Stimulated activated naive CD4-positive, alpha-beta T cell treated with Interleukin-2 at 50 U/mL for 16 hours (primary cell): ENCODE data around the gene DYRK1B.
A peak's percentile ranks its signal among the peaks of the same experiment; 100 is the strongest.

ENCODE experiments used
- DNase-seq: peaks from one replicate; lab custom pipeline; 2025; lab: John Stamatoyannopoulos, UW

The DYRK1B gene

GRCh38 chr19:39858541-39858940 lies 24.6 kb upstream of the DYRK1B start:
- DNase-seq = no peak

DNA sequence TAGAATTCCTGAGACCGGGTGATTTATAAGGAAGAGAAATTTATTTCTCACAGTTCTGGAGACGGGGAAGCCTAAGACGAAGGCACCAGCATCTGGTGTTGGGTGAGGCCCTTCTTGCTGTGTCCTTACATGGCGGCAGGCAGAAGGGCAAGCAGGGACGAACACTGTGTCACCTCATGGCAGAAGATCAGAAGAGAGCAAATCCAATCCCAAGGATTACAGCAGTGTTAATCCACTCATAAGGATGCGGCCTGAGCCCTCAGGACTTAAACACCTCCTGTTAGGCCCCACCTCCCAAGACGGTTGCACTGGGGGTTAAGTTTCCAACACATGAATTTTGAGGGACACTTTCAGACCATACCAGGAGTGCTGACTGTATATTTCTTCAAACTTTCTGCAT lies 18.9 kb upstream of the DYRK1B start:
- DNase-seq = no peak

GRCh38 chr19:39850892-39851291 lies 16.9 kb upstream of the DYRK1B start:
- no peak for DNase-seq

- no peak for DNase-seq
Observed at GRCh38 chr19:39848392-39848791, 14.4 kb upstream of the DYRK1B start.

DNA sequence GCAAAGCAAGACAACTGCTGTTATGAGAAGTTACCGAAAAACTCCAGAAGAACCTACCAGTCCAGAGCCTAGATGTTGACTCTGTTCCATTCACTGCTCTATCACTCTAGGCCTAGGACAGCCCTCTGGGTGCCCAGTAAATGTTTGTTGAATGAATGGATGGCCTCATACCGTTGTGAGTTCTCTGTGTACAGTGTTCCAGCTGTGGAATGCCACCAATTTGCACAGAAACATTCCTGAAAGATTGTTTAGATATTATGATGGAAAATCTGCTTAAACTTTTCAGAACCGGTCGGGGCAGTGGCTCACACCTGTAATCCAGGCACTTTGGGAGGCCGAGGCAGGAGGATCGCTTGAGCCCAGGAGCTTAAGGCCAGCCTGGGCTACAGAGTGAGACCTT lies 13.6 kb upstream of the DYRK1B start:
- no peak for DNase-seq

GRCh38 chr19:39846678-39847486 lies 12.9 kb upstream of the DYRK1B start:
- DNase-seq = no peak

DNA sequence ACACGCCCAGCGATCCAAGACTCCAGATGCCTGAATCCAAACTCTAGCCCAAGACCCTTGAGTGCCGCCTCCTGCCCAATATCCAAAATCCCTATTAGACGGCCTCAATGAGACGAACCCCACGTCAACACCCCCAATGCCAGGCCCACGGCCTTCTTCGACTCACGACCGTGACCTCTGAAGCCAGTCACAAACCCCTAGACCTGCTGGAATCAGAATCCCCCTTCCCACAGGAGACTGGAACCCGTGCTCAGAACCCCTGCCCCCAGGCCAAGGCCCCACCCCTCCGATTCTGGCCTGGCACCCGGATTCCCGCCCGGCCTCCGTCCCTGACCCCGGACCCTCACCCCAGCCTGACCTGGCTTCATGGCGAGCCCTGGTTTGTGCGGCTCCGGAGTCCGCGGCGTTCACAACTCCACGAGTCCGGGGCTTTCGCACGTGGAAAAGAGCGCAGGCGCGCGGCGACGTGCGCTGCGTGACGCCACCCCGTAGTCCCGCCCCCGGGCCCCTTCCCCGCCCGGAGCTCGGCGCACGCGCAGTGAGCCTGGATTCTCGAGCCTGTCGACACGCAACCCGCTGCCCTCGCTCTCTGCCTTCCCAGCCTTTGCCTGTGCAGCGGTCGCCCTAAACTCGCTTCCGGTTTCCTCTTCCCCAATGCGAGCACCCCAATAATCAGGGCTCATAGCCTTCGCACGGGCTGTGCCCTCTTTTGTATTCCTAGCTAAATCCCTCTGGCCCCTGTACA lies 12.1 kb upstream of the DYRK1B start, which contains the start of gene FBL:
Gene FBL (minus strand): TSS at position 447 of the 745 bp plus-strand sequence. CDS start 79 bp downstream, at position 368.
- peak; percentile 96 for DNase-seq

DNA sequence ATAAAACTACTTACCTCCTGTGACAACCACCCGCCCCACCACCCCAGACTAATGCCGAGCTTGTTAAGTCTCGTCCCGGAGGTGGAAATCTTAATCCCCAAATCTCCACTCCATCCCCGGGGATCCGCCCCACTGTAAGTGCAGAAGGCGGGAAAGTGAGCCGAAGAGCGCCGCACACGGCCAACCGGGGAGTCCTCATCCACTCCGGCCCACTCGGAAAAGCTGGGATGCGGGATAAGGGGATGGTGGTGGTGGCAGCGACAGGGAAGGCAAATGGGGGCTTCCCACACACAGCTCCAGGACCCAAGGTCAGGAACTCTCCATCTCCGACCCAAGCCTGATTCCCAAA lies 11.6 kb upstream of the DYRK1B start:
- DNase-seq = no peak

DNA sequence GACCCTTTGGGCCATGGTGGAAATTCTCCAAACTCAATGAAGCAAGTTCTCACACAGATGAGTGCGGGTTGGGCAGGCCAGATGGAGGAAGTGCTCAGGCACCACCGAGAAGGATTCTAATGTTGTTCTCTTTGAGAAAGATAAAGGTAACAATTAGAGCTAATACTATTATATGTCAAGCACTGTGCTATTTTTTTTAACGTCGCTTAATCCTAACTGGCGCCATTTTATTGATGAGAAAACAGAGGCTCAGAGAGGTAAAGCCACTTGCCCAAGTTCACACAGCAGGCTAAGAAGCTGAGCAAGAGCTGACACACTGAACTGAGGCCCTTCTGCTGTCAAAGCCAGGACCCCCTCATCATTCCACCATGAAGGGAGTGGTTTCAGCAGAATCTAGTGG lies 11.2 kb upstream of the DYRK1B start:
- DNase-seq = no peak

- no peak for DNase-seq
Observed at GRCh38 chr19:39843919-39844793, 10.2 kb upstream of the DYRK1B start.

DNA sequence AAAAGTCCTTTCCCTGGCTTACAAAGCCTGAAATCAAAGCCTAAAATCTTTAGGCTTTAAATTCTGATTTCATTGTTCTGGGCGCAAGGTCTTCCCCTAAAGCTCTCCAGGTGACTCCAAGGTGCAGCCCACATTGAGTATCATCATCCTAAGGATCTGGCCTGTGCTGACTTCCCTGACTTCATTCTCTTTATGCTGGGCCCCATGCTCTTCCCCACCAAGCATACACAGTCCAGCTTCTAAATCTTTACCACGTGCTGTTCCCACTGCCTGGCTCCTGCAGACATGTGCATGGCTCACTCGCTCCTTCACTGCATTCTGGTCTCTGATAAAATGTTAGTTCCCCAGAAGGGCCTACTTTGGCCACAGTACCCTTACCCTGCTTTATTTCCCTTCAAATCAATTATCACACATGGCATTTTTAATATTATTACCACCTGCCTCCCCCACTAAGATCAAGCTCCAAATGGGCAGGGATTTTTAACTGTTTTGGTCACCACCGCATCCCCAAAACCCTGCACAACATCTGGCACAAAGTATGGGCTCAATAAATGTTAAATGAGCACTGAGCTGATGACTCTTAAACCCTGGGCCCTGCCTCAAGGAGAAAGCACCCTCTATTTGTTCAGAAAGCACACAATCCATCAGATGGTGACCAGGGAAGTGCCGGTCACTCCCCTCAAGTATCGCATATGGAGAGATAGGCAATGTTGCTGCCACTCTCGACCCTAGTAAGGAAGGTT lies 8.9 kb upstream of the DYRK1B start:
- no peak for DNase-seq

DNA sequence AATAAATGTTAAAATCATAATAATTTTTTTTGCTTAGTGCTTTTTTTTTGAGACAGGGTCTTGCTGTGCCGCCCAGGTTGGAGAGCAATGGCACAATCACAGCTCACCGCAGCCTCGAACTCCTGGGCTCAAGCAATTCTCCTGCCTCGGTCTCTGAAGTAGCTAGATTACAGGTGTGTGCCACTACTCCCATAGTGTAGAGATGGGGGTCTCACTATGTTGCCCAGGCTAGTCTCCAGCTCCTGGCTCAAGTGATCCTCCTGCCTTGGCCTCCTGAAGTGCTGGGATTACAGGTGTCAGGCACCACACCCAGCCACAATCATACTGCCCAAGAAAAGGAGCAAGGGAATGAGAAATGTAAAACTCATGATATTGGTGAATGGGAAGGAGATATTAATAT lies 7.1 kb upstream of the DYRK1B start:
- no peak for DNase-seq

- no peak for DNase-seq
Observed at GRCh38 chr19:39840492-39840891, 6.5 kb upstream of the DYRK1B start.

- no peak for DNase-seq
Observed at GRCh38 chr19:39839678-39840327, 5.8 kb upstream of the DYRK1B start.

DNA sequence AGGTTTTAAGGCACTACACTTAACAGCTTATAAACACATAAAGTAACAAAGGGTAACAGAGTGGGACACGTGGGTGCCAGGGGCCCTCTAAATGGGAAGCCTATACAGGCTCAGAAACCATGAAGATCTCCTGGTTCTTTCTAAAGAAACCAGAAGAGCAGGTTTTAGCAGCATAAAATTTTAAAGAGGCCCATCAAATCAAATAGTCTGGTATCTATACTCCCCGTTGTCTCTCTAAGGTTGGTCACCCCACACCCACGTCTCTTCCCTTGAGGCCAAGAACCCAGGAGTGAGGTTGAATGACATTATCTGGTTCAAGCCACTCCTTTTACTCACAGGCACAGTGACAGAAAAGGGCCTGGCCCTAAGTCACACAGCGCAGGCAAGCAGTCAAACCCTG lies 4.6 kb upstream of the DYRK1B start:
- DNase-seq = no peak

DNA sequence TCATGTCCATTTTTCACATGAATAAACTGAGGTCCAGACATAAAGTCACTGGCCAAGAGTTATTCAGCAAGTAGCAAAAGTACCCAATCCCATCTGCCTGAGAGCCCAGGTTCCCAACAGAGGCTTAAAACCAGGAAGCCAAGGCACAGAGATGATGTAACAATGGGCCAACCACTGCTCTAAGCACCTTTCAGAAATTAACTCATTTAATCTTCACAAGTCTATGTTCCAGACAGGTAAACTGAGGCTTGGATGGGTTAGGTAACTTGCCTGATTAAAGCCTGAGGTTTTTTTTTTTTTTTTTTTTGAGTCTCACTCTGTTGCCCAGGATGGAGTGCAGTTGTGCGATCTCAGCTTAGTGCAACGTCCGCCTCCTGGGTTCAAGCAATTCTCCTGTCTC lies 4.0 kb upstream of the DYRK1B start:
- DNase-seq = no peak

DNA sequence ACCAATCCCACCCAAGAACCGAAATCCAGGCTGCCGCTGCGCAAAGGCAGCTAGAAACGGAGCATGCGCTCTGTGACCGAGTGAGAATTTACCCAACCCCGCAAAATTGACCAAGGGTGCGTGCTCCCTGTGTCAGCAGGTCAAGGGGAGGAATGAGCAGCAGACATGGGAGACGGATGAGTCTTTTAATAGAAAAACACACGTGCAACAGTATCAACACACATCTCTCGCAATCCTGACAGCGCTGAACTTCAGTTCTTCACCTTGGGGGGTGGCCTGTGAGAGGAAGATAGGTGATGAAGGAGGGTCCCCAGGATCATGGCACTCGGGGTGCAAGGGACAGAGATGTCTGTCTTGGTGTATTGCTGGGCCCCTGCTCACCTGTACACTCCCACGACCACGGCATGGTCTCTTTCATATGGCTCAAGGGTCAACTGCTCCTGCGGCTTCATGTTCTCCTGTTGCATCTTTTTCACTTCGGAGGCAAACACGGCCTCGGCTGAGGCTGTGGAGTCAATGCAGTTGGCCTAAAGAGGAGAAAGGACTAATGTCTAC lies 402 bp upstream of the DYRK1B start:
- peak; percentile 11 for DNase-seq

DNA sequence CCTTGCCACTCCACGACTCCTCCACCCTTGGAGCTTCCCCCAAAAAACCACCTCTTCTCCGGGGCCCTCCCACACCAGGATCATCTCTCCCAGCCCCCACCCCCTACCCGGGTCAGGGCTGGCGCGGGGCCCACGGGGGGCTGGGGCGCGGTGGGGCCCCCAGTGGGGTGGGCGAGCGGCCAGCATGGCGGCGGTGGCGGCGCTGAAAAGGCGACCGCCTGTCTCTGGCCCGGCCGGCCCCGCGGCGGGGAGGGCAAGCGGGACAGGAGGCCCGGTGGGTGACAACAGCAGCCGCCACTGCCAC lies 850 bp downstream of the DYRK1B start:
- DNase-seq = no peak

- DNase-seq = no peak
Observed at GRCh38 chr19:39832341-39833083, 1.4 kb downstream of the DYRK1B start.

DNA sequence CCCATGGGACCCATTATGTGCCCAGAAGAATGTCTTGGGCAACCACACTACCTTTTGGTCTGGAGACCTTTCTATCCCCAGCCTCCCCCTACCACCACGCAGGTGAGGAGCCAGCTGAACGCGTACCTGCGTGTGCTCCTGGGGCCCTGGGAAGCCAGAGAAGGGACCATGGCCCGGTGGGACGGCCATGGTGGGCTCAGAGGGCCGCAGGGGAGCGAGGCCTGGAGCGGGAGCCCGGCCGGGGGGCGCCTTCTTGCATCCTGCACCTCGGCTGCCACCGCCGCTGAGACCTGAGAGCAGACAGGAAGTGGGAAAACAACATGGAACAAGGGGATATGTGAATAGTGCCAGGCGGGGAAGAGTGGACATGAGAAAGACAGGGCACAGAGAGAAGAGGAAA lies 2.3 kb downstream of the DYRK1B start:
- DNase-seq = no peak
